HG03097 (cell line): ENCODE results near the gene LRRC49.
"Not testable (repeated sequence)": the region's sequence is repeated elsewhere in the genome, so short reads cannot be mapped to it uniquely, and the experiment has no call there.

ENCODE experiments used
- ATAC-seq: cut with Tn5 transposase; IDR thresholded peaks from one replicate; pipeline ENCODE4 v1.9.1; 2021; ENCODE audit not compliant: unreplicated experiment, low FRiP score

LRRC49 gene

GRCh38 chr15:70920981-70921696 is 28.5 kb downstream of the LRRC49 start:
- ATAC-seq: no peak

GRCh38 chr15:70922119-70922518 is 29.5 kb downstream of the LRRC49 start:
- no peak for ATAC-seq

GRCh38 chr15:70923311-70924080 is 30.9 kb downstream of the LRRC49 start:
- no peak for ATAC-seq

- ATAC-seq: not testable (repeated sequence)
Observed at GRCh38 chr15:70926914-70927313, 34.3 kb downstream of the LRRC49 start.

- no peak for ATAC-seq
Observed at GRCh38 chr15:70931821-70932220, 39.2 kb downstream of the LRRC49 start.

- ATAC-seq: no peak
Observed at GRCh38 chr15:70932397-70932796, 39.8 kb downstream of the LRRC49 start.

GRCh38 chr15:70933411-70933810 is 40.8 kb downstream of the LRRC49 start:
- ATAC-seq: no peak

- ATAC-seq: no peak
Observed at GRCh38 chr15:70935631-70936030, 43.0 kb downstream of the LRRC49 start.

GRCh38 chr15:70936326-70936725 is 43.7 kb downstream of the LRRC49 start:
- no peak for ATAC-seq

GRCh38 chr15:70943285-70943684 is 50.7 kb downstream of the LRRC49 start:
- not testable (repeated sequence) for ATAC-seq

GRCh38 chr15:70947351-70948335 is 55.0 kb downstream of the LRRC49 start:
- no peak for ATAC-seq

GRCh38 chr15:70950953-70951352 is 58.3 kb downstream of the LRRC49 start:
- no peak for ATAC-seq

GRCh38 chr15:70954171-70954570 is 61.5 kb downstream of the LRRC49 start:
- no peak for ATAC-seq

- no peak for ATAC-seq
Observed at GRCh38 chr15:70954733-70955132, 62.1 kb downstream of the LRRC49 start.

GRCh38 chr15:70955151-70955550 is 62.5 kb downstream of the LRRC49 start:
- no peak for ATAC-seq

- ATAC-seq: no peak
Observed at GRCh38 chr15:70956201-70956995, 63.8 kb downstream of the LRRC49 start.

GRCh38 chr15:70962084-70962483 is 69.5 kb downstream of the LRRC49 start:
- ATAC-seq: no peak

- no peak for ATAC-seq
Observed at GRCh38 chr15:70963199-70963598, 70.6 kb downstream of the LRRC49 start.

GRCh38 chr15:70964058-70964457 is 71.4 kb downstream of the LRRC49 start:
- ATAC-seq: no peak

GRCh38 chr15:70964686-70965085 is 72.1 kb downstream of the LRRC49 start:
- ATAC-seq: no peak
